Fibroblast of peridontal ligament (primary cell): ENCODE data around the gene SLC9A6.
"Not testable (repeated sequence)": the region's sequence is repeated elsewhere in the genome, so short reads cannot be mapped to it uniquely, and the experiment has no call there.

ENCODE experiments used
- DNase-seq: peaks from one replicate; pipeline ENCODE4 v3.0.0-alpha.2; 2010; ENCODE audit errors: extremely low read depth

Gene SLC9A6

DNA sequence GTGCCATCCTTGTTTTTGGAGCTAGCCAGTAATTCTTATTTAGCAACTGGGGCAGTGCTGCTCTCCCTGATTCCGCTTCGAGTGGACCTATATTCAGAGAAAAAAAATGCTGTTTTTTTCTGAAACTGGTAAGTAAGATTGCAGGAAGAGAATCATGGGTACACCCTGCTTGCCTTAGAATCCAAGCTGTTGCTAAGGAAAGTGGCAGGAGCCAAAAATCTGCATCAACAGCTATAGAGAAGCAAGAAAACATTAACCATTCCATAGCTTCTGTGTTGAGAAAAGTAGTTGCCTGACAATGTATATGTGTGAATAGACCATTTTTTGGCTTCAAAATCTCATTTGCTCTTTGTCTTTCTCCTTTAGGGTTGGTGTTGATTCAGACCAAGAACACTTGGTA is 44.5 kb downstream of the SLC9A6 start:
- DNase-seq = no peak

DNA sequence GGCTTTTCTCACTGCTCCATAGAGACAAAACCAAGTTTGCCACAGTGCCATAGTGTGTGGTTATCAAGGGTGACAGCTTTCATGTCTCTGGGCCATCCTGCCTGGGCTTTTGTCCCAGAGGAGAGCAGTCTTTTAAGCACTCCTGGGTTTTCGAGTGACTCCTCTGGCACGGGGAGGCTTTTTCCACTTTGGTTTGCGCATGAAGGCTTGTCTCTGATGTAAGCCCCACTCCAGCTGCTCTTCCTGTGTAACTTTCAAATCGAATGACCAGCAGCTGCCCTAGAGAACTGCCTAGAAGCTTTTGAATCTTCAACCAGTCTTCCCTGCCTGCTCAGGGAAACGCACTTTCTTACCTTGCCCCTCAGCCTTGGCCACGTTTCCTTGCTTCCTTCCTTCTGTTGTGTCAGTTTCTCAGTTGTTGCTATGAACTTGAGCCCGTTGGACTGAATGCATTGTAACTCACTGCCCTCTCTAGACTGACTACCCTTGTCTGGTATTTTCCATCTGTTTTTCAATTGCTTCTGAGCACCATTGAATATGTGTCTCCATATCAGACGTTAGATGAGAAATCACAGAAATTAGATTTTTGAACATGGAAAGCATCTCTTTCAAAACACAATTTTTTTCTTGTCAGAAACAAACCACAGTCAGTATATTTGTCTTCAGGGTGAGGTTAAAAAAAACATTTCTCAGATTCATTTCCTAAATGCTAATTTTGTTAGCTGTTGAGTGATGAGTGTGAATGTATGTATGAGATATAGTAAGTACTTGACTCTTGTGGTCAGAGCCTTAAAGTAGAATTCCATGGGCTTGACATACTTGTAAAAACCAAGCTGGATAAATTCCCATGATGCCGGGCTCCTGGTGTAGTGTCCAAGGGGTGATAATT is 45.3 kb downstream of the SLC9A6 start:
- DNase-seq = peak; percentile 85

- DNase-seq = no peak
Measured at GRCh38 chrX:136031626-136032025, 46.4 kb downstream of the SLC9A6 start.

- peak; percentile 30 for DNase-seq
Measured at GRCh38 chrX:136032370-136032769, 47.1 kb downstream of the SLC9A6 start.

- DNase-seq = peak; percentile 42
Measured at GRCh38 chrX:136034668-136035067, 49.4 kb downstream of the SLC9A6 start.

- DNase-seq = no peak
Measured at GRCh38 chrX:136035663-136036062, 50.4 kb downstream of the SLC9A6 start.

DNA sequence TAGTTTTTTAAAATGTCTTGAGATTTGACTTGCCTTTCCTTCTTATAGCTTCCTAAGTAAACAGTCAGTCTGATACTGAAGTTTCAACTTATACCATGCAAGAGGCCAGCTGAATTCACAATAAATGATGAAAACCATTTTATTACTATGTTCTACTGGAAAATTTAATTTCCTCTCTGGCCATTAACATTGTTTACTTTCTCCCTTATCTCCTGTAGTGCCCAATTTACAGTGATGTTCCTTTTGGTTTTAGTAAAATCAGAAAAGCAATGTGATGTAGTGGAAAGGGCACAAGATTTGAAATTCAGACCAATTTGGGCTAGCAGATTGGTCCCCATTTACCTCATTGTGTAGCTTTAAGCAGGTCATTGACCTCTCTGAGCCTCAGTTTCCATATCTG is 54.2 kb downstream of the SLC9A6 start:
- no peak for DNase-seq

DNA sequence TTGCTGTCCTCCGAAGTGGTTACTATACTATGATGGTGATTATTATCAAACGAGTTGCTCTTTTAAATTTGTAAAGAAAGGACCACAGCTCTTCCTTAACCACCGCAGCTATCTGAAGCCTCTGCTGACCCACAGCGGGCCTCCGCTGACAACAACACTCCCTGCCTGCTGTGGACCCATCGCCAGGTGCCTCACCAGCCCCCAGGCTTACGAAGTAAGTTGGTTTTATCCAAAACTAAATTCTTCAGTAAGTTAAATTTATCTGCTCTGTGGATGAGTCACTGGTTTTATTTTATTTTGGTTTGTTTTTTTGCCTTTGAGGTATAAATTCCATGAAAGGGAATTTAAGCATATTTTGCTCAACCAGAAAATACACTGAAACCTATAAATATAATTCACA is 54.7 kb downstream of the SLC9A6 start:
- DNase-seq = no peak

DNA sequence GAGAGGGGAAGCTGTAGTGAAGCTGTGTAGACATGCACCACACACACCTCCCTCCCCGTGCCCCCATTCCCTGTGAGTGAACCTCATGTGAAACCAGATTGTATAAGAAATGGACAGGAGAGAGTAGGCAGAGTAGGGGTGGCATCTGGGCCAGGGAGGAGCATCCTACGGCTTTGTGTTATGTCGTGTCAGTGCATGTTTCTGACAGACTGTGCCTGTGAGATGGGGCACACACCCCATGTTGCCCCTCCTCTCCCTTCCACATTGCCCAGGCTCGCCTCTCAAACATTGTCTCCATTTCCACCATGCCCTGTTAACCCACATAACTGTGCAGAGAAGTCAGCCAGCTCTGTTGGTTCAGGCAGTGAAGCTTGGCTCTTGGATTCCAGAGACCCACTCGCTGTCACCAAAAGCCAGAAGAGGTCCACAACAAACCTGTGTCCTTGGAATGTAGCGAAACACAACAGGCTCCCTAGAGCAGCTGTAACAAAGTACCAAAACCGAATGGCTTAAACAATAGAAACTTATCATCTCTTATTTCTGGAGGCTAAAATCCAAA is 56.1 kb downstream of the SLC9A6 start:
- DNase-seq = no peak

DNA sequence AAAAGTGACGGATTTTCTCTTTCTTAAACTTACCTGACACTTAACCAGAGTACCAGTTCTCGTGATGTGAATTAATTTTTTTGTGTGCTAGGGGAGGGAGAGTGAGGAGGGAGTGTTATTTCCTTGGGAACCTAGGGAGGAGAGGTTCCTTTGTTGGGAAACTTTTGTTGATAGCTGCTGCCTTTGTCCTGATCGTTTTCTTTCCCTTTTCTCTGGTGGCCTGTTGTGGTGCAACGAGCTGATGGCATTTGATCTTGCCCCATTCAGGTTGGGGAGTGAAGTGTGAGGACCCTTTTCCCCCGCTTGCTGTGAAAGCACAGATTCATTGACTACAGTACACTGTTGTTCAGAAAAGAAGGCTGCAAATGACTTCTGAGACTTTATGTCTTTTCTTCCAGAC is 59.8 kb downstream of the SLC9A6 start:
- DNase-seq = no peak

DNA sequence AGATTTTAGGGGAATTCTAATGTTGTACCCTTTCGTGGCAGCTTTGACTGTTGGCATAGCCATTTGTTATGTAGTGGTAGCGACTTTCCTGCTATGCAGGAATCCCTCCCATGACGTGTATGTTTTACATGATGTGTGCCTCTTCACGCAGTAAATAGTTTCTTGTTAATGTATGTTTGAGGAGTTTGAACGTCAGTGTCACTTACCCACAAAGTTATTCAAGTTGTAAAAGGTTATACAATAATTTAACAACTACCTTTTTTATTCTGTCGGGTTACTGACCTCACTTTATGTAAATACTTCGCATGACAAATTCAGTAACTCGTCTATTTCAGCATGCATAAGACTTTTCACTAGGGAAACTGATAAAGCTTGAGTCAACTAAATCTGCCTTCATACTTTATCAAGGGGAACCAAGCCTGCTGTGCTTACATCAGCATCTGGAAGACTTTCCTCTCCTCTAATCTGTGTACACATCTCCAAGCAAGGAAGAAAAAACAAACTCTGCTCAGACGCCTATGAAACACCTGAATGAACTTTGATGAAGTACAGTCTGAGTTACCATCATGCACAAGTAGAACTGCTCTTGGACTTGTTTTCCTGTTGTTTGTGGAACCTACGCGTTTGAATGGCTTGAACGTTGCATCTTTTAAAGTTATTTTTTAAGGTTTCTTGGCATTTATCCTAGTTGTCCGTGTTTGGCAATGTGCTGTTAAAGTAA is 61.2 kb downstream of the SLC9A6 start:
- DNase-seq = peak; percentile 39

DNA sequence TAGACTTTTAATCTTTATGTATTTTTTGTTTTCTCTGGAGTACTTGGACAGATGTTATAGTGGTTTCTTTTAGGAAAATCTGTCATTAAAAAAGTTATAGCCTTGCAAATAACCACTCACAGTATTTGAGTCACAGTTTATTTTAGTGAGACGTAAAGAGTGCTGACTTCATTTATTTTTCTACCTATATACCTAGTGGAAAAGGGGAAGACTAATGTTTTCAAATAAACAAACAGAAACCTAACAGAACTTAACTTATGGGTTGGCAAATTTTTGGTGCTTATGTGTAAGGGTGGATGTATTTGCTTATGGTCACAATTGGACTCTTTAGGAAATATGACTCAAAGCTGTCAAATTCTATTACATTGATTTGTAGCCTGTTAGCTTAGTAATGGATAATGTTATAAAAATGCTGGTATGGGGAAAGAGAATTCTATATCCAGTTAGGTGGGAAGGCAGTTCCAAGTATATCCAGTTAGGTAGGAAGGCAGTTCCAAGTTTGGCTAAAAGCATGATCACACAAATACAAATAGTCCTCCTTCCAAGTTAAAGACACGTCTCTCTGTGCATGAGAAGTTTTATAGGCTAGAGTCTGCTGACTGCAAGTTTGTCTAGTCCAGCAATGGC is 61.9 kb downstream of the SLC9A6 start:
- peak; percentile 60 for DNase-seq

DNA sequence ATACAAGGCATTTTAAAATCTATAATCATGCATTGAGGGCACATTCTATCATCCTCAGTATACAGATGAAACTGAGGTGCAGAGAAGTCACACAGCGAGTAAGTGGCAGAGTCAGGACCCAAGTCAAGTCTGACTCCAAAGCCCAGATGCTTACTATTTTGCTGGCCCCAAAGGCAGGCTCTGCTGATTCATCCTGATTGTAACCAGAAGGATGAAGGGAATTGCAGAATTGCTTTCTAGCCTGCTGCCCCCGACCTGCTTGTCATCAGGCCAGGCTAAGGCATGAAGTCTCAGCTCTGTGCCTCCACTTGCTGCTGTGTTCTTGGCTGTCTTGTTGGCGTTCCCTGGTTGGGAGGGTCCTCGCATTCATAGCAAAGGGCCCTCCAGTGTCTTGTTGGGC is 62.7 kb downstream of the SLC9A6 start:
- DNase-seq = peak; percentile 59

GRCh38 chrX:136048446-136048845 is 63.2 kb downstream of the SLC9A6 start:
- peak; percentile 58 for DNase-seq

DNA sequence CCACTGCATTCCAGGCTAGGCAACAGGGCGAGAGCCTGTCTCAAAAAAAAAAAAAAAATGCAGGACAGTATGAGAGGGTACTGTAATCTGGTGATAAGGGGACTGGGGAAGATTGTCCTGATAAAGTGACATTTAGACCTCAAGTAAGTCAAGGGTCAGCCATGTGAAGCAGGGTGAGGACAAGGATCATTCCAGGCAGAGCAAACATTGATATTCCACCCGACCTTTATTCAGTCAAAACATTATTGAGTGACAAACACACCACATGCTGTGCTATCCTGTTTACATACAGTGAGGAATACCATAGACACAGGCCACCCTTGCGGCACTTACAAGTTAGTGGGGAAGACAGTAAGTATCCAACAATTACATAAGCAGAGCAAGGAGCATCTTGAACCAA is 64.4 kb downstream of the SLC9A6 start:
- no peak for DNase-seq

- DNase-seq = not testable (repeated sequence)
Measured at GRCh38 chrX:136050875-136051274, 65.6 kb downstream of the SLC9A6 start.

DNA sequence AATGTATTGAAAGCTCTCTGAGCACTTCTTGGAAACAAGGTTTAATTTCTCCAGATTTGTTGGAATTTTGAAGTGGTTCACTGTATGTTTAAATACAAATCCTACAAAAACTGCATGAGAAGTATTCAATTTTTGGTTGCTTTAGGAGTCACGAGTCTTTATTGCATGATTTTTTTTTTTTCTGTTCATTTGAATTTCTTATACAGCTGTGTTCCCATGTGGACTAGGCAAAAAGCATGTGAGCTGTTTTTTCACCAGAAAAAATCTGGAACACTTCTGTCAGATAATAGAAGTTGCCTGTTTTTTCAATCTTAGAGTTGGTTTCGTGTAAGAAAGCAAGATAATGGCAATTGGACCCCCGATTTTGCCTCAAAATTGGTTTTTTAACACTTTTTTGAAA is 66.4 kb downstream of the SLC9A6 start:
- DNase-seq = no peak

DNA sequence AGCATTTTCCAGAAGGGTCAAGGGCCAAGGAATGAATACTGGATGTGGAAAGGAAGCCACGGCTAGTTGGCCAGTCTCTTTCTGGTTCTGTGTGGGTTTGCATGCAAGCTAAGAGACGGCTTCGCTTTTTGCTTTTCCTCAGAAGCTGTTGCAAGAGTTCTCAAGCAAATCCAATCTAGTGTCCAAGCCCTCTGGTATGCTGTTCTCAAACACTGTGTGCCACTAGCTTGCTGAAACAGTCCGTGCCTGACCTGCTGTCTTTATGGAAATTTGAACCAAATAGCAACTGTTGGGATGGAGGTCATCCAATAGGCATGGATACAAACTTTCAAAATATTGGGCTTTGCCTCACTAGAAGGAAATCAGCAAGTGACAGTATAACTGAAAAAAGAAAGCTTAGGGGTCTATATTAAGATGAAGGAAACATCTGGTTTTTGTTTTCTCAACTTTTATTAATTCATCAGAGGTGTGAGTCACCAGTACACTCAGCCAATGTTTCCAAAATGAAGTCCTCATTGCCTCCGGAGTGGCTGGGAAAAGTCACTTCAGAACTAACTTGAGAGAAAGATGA is 70.5 kb downstream of the SLC9A6 start:
- DNase-seq = peak; percentile 97

DNA sequence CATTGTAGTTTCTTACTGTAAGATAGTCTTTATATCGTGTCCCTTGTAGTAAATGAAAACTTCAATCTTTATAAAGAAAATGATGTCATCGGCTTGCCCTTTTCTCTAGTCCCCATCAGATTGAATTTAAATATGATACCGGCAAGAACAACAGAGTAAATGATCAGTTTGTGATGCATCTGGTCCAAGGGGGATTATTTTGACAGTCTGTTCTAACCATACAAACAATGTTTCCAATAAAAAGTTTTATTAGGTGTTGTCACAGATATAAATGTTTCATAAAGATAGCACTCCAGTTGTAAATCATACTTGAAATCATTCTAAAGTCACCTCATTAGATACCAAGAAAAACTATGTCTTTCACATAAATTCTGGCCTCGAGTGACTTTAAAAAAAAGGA is 72.3 kb downstream of the SLC9A6 start:
- DNase-seq = no peak

- no peak for DNase-seq
Measured at GRCh38 chrX:136059350-136059749, 74.1 kb downstream of the SLC9A6 start.

- DNase-seq = no peak
Measured at GRCh38 chrX:136061286-136061685, 76.1 kb downstream of the SLC9A6 start.

- DNase-seq = no peak
Measured at GRCh38 chrX:136061696-136062095, 76.5 kb downstream of the SLC9A6 start.
